WTC11 (cell line): ENCODE measurements around the gene PPP1R16B. TPM values are rescaled to one million over a fixed set of nuclear protein-coding genes. Genes with fewer than 3 reads are reported as not detected.

ENCODE experiments used
- ATAC-seq: fragments of 200-7000 bp; cut with Tn5 transposase; 2 replicates; pipeline ENCODE4 v1.10.0; 2021; ENCODE audit warnings: mild to moderate bottlenecking, moderate library complexity
- CTCF ChIA-PET: fragments of 300-600 bp; sonication (Branson Sonifier 250); formaldehyde crosslinking; loops from one replicate; lab custom pipeline; 2021; ENCODE audit warnings: antibody characterized with exemption; lab: Charles Lee
- POLR2A ChIA-PET: fragments of 350-600 bp; sonication (Branson Sonifier 250); formaldehyde crosslinking; loops from one replicate; lab custom pipeline; 2021; ENCODE audit warnings: antibody characterized with exemption; lab: Charles Lee
- DNase-seq: peaks from one replicate; pipeline ENCODE4 v3.0.0; 2021; ENCODE audit warnings: low spot score
- H3K27ac Mint-ChIP-seq: 2 replicates; pipeline ENCODE4 v1.8.0; 2021; ENCODE audit warnings: mixed read lengths
- H3K27me3 Mint-ChIP-seq: 2 replicates; pipeline ENCODE4 v1.8.0; 2021; ENCODE audit warnings: low read depth, mild to moderate bottlenecking, moderate library complexity, mixed read lengths
- H3K36me3 Mint-ChIP-seq: 2 replicates; pipeline ENCODE4 v1.8.0; 2021; ENCODE audit warnings: mixed read lengths
- H3K4me1 Mint-ChIP-seq: 2 replicates; pipeline ENCODE4 v1.8.0; 2022; ENCODE audit warnings: mixed read lengths
- H3K4me3 Mint-ChIP-seq: 2 replicates; pipeline ENCODE4 v1.8.0; 2021; ENCODE audit warnings: mild to moderate bottlenecking, moderate library complexity, mixed read lengths
- H3K9me3 Mint-ChIP-seq: 2 replicates; pipeline ENCODE4 v1.8.0; 2021; ENCODE audit warnings: mixed read lengths
- CREB1 ChIP-seq: sonication (generic); formaldehyde crosslinking; IDR thresholded peaks from 2 replicates; pipeline ENCODE4 v1.8.0; 2023; ENCODE audit warnings: mild to moderate bottlenecking, missing genetic modification reagents
- CREM ChIP-seq: sonication (generic); formaldehyde crosslinking; IDR thresholded peaks from 2 replicates; pipeline ENCODE4 v1.8.1; 2022; ENCODE audit warnings: mild to moderate bottlenecking, missing genetic modification reagents, moderate library complexity
- GTF2I ChIP-seq: fragments of 250-450 bp; sonication (Bioruptor Pico); conservative IDR thresholded peaks from 2 replicates; pipeline ENCODE4 v1.4.0; 2021; ENCODE audit warnings: mild to moderate bottlenecking
- JUN ChIP-seq: sonication (generic); formaldehyde crosslinking; IDR thresholded peaks from 2 replicates; pipeline ENCODE4 v1.8.0; 2023; ENCODE audit warnings: mild to moderate bottlenecking, missing genetic modification reagents
- KAT7 ChIP-seq: sonication (generic); formaldehyde crosslinking; IDR thresholded peaks from 2 replicates; pipeline ENCODE4 v1.8.1; 2023; ENCODE audit warnings: missing genetic modification reagents, mild to moderate bottlenecking, borderline replicate concordance
- OVOL2 ChIP-seq: fragments of 250-450 bp; sonication (Bioruptor Pico); IDR thresholded peaks from 2 replicates; pipeline ENCODE4 v1.9.0; 2021; ENCODE audit warnings: mild to moderate bottlenecking, borderline replicate concordance
- SMAD4 ChIP-seq: sonication (generic); formaldehyde crosslinking; IDR thresholded peaks from 2 replicates; pipeline ENCODE4 v1.8.0; 2022; ENCODE audit warnings: mild to moderate bottlenecking, missing genetic modification reagents
- SP1 ChIP-seq: sonication (generic); formaldehyde crosslinking; conservative IDR thresholded peaks from 2 replicates; pipeline ENCODE4 v1.8.1; 2022; ENCODE audit warnings: missing genetic modification reagents
- ZNF138 ChIP-seq: sonication (generic); formaldehyde crosslinking; conservative IDR thresholded peaks from 2 replicates; pipeline ENCODE4 v1.8.1; 2022; ENCODE audit warnings: mild to moderate bottlenecking, moderate library complexity, missing genetic modification reagents
- total RNA-seq: library from RNA; stranded (reverse); gene quantifications from 3 replicates; pipeline ENCODE4 v1.2.3, GENCODE V29; 2021
- TF ChIP-seq, protein P1 (sequence below): sonication (generic); formaldehyde crosslinking; conservative IDR thresholded peaks from 2 replicates; pipeline ENCODE4 v1.8.1; 2023; ENCODE audit warnings: mild to moderate bottlenecking, low read depth, missing genetic modification reagents, moderate library complexity
- TF ChIP-seq, protein P2 (sequence below): sonication (generic); formaldehyde crosslinking; IDR thresholded peaks from 2 replicates; pipeline ENCODE4 v1.8.1; 2023; ENCODE audit warnings: mild to moderate bottlenecking, missing genetic modification reagents
- TF ChIP-seq, protein P3 (sequence below): sonication (generic); formaldehyde crosslinking; IDR thresholded peaks from 2 replicates; pipeline ENCODE4 v1.8.0; 2022; ENCODE audit warnings: mild to moderate bottlenecking, missing genetic modification reagents
- TF ChIP-seq, protein P4 (sequence below): sonication (generic); formaldehyde crosslinking; IDR thresholded peaks from 2 replicates; pipeline ENCODE4 v1.8.1; 2023; ENCODE audit warnings: mild to moderate bottlenecking, moderate library complexity, missing genetic modification reagents
- TF ChIP-seq, protein P5 (sequence below): fragments of 250-450 bp; sonication (Bioruptor Pico); conservative IDR thresholded peaks from 2 replicates; pipeline ENCODE4 v1.9.0; 2021; ENCODE audit warnings: mild to moderate bottlenecking
- TF ChIP-seq, protein P6 (sequence below): sonication (generic); formaldehyde crosslinking; IDR thresholded peaks from 2 replicates; pipeline ENCODE4 v1.8.0; 2023; ENCODE audit warnings: missing genetic modification reagents
- TF ChIP-seq, protein P7 (sequence below): sonication (generic); formaldehyde crosslinking; IDR thresholded peaks from 2 replicates; pipeline ENCODE4 v1.8.1; 2022; ENCODE audit warnings: mild to moderate bottlenecking, missing genetic modification reagents, moderate library complexity, borderline replicate concordance
- TF ChIP-seq, protein P8 (sequence below): fragments of 250-450 bp; sonication (Bioruptor Pico); IDR thresholded peaks from 2 replicates; pipeline ENCODE4 v1.8.0; 2021; ENCODE audit warnings: mild to moderate bottlenecking
- TF ChIP-seq, protein P9 (sequence below): fragments of 250-450 bp; sonication (Bioruptor Pico); IDR thresholded peaks from 2 replicates; pipeline ENCODE4 v1.9.0; 2021; ENCODE audit warnings: moderate library complexity, mild to moderate bottlenecking, inconsistent platforms, borderline replicate concordance

PPP1R16B gene
- total RNA-seq, 1 experiment from 2014 or later: 12.0 TPM

DNA sequence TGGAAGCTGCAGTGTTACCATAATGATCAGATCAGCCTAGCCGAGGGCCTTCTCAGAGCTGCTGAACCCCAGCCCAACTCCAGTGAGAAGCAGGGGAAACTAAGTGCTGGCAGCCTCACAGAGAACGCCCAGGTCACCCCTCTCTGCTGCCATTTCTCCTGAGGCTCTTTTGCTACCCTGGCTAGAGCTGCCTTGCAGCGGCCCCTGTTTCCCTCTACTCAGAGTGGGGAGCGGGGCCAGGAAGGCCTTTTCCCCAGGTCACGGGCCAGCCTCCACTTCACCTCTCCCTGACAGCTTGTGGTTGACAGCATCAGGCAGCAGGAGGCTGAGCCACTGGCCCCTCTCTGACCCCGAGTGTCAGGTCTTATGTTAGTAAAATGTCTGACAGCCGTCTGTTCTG is 34.5 kb upstream of the PPP1R16B start:
- H3K27ac Mint-ChIP-seq: no peak overlapping the region
- ChIA-PET POLR2A (no interaction called here), CTCF (interaction anchor here (1.2 to 1.5 kb wide), 2 partner anchors 19 to 42 kb away, joined by 3 to 4 read pairs; no protein-coding TSS in a partner anchor)
- peaks cover 56% of the 10 kb centered on the region for H3K36me3 Mint-ChIP-seq
- H3K4me1 Mint-ChIP-seq: peaks cover 6% of the 10 kb centered on the region; the same call in 1 of the 2 replicates
- H3K9me3 Mint-ChIP-seq: peaks cover 19% of the 10 kb centered on the region
- DNase-seq (no peak), ATAC-seq (no peak)
- no peak for TF ChIP-seq SMAD4 (CRISPR knock-in tag)
- TF ChIP-seq, protein P1, sequence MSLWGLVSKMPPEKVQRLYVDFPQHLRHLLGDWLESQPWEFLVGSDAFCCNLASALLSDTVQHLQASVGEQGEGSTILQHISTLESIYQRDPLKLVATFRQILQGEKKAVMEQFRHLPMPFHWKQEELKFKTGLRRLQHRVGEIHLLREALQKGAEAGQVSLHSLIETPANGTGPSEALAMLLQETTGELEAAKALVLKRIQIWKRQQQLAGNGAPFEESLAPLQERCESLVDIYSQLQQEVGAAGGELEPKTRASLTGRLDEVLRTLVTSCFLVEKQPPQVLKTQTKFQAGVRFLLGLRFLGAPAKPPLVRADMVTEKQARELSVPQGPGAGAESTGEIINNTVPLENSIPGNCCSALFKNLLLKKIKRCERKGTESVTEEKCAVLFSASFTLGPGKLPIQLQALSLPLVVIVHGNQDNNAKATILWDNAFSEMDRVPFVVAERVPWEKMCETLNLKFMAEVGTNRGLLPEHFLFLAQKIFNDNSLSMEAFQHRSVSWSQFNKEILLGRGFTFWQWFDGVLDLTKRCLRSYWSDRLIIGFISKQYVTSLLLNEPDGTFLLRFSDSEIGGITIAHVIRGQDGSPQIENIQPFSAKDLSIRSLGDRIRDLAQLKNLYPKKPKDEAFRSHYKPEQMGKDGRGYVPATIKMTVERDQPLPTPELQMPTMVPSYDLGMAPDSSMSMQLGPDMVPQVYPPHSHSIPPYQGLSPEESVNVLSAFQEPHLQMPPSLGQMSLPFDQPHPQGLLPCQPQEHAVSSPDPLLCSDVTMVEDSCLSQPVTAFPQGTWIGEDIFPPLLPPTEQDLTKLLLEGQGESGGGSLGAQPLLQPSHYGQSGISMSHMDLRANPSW: no peak
- TF ChIP-seq, protein P2, sequence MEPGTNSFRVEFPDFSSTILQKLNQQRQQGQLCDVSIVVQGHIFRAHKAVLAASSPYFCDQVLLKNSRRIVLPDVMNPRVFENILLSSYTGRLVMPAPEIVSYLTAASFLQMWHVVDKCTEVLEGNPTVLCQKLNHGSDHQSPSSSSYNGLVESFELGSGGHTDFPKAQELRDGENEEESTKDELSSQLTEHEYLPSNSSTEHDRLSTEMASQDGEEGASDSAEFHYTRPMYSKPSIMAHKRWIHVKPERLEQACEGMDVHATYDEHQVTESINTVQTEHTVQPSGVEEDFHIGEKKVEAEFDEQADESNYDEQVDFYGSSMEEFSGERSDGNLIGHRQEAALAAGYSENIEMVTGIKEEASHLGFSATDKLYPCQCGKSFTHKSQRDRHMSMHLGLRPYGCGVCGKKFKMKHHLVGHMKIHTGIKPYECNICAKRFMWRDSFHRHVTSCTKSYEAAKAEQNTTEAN: no peak
- TF ChIP-seq ZNF138 (CRISPR knock-in tag): no peak
- no peak for TF ChIP-seq CREB1
- no peak overlapping the region for H3K4me3 Mint-ChIP-seq
- H3K27me3 Mint-ChIP-seq: no peaks in the 10 kb centered on the region

DNA sequence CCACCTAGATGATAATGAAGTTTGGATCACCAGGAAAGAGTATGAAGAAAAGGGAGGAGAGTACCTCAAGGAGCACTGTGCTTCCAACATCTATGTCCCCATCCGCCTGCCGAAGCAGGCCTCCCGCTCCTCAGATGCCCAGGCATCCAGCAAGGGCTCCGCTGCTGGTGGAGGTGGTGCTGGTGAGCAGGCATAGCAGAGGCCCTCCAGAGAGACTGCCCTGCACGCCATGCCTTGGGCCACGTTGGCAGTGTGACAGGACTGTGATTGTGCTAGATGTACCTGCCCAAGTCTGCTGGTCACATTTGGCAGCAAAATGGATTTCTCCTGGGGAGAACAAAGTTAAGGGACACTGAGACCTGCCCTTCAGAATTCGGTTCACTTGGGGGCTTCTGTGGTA is 33.9 kb upstream of the PPP1R16B start:
- H3K27ac Mint-ChIP-seq: no peak overlapping the region
- no peaks in the 10 kb centered on the region for H3K27me3 Mint-ChIP-seq
- ChIA-PET POLR2A (no interaction called here), CTCF (no interaction called here)
- DNase-seq (no peak), ATAC-seq (no peak)
- H3K9me3 Mint-ChIP-seq: peaks cover 19% of the 10 kb centered on the region
- H3K4me1 Mint-ChIP-seq: peaks cover 2% of the 10 kb centered on the region; the same call in 1 of the 2 replicates
- H3K4me3 Mint-ChIP-seq: no peak overlapping the region
- H3K36me3 Mint-ChIP-seq: peaks cover 50% of the 10 kb centered on the region
- TF ChIP-seq, protein P3, sequence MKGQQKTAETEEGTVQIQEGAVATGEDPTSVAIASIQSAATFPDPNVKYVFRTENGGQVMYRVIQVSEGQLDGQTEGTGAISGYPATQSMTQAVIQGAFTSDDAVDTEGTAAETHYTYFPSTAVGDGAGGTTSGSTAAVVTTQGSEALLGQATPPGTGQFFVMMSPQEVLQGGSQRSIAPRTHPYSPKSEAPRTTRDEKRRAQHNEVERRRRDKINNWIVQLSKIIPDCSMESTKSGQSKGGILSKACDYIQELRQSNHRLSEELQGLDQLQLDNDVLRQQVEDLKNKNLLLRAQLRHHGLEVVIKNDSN: no peak
- TF ChIP-seq, protein P4, sequence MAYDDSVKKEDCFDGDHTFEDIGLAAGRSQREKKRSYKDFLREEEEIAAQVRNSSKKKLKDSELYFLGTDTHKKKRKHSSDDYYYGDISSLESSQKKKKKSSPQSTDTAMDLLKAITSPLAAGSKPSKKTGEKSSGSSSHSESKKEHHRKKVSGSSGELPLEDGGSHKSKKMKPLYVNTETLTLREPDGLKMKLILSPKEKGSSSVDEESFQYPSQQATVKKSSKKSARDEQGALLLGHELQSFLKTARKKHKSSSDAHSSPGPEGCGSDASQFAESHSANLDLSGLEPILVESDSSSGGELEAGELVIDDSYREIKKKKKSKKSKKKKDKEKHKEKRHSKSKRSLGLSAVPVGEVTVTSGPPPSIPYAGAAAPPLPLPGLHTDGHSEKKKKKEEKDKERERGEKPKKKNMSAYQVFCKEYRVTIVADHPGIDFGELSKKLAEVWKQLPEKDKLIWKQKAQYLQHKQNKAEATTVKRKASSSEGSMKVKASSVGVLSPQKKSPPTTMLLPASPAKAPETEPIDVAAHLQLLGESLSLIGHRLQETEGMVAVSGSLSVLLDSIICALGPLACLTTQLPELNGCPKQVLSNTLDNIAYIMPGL (CRISPR knock-in tag): no peak
- TF ChIP-seq SP1 (CRISPR knock-in tag): no peak
- no peak for TF ChIP-seq CREM (CRISPR knock-in tag)
- no peak for TF ChIP-seq JUN (CRISPR knock-in tag)
- TF ChIP-seq, protein P5, sequence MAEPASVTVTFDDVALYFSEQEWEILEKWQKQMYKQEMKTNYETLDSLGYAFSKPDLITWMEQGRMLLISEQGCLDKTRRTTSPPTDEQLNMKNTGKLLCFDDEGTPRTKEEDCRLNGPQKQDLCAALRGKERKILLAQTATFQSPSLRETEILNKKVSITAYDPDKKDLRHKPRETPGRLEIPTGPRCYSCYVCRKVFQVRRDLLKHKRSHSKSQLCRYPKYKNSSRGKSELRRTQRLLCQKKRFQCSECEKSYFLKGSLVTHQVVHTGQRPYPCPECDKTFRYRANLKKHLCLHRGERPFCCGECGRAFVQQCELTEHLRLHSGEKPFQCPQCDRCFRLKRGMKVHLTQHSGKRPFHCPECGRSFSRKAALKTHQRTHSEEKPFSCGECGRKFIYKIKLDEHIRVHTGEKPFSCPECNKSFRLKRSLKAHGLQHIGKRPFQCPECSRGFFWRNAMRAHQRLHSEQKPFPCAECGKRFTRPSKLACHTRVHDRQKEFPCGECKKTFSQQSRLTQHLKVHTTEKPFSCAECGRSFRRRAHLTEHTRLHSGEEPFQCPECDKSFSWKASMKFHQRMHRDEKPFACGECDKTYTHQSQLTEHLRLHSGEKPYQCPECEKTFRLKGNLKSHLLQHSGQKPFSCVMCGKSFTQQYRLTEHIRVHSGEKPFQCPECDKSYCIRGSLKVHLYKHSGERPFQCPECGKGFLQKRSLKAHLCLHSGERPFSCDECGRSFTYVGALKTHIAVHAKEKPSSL (CRISPR knock-in tag): no peak
- TF ChIP-seq, protein P6, sequence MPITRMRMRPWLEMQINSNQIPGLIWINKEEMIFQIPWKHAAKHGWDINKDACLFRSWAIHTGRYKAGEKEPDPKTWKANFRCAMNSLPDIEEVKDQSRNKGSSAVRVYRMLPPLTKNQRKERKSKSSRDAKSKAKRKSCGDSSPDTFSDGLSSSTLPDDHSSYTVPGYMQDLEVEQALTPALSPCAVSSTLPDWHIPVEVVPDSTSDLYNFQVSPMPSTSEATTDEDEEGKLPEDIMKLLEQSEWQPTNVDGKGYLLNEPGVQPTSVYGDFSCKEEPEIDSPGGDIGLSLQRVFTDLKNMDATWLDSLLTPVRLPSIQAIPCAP (CRISPR knock-in tag): no peak
- no peak for TF ChIP-seq OVOL2
- TF ChIP-seq, protein P7, sequence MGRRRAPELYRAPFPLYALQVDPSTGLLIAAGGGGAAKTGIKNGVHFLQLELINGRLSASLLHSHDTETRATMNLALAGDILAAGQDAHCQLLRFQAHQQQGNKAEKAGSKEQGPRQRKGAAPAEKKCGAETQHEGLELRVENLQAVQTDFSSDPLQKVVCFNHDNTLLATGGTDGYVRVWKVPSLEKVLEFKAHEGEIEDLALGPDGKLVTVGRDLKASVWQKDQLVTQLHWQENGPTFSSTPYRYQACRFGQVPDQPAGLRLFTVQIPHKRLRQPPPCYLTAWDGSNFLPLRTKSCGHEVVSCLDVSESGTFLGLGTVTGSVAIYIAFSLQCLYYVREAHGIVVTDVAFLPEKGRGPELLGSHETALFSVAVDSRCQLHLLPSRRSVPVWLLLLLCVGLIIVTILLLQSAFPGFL: no peak
- TF ChIP-seq, protein P8, sequence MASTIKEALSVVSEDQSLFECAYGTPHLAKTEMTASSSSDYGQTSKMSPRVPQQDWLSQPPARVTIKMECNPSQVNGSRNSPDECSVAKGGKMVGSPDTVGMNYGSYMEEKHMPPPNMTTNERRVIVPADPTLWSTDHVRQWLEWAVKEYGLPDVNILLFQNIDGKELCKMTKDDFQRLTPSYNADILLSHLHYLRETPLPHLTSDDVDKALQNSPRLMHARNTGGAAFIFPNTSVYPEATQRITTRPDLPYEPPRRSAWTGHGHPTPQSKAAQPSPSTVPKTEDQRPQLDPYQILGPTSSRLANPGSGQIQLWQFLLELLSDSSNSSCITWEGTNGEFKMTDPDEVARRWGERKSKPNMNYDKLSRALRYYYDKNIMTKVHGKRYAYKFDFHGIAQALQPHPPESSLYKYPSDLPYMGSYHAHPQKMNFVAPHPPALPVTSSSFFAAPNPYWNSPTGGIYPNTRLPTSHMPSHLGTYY (CRISPR knock-in tag): no peak
- TF ChIP-seq, protein P9, sequence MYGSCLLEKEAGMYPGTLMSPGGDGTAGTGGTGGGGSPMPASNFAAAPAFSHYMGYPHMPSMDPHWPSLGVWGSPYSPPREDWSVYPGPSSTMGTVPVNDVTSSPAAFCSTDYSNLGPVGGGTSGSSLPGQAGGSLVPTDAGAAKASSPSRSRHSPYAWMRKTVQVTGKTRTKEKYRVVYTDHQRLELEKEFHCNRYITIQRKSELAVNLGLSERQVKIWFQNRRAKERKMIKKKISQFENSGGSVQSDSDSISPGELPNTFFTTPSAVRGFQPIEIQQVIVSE (CRISPR knock-in tag): no peak
- no peak for TF ChIP-seq GTF2I
- TF ChIP-seq, protein P2: no peak
- TF ChIP-seq ZNF138 (CRISPR knock-in tag): no peak
- TF ChIP-seq KAT7: no peak
